ENCODE measurements around the gene ATP12A.

ATP12A gene

DNA sequence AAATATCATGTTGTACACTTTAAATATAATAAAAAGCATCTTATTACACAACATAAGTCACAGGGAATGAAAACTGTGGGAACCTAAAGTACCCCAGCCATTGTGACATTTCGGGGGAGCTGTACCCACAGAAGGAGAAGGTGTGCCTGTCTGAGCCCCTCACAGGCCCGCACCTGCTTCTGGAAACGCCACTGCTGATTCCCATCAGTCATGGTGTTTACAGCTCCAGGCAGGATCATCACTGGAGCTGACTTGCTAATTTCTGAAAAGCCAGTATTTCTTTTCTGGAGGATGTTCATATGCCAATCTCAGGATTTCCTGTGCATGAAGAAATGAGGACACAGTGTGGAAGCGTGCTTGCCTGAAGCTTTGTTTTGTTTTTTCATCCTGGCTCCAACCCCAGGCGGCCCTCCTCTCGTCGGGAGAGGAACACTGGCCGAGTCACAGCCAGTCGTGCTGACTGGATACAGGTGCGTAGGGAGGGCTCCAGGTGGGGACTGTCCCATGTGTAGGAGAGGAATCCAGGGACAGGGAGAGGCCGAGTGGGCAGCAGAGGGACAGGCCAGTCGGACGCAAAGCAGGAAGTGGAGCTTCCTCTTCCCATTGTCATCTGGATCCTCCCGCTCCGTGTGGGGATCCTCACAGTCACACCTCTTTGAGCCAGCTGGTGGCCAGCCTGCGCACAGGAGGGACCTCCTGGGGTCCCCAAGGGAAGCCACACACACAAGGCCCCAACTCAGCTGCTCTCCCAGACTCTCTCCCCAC is 4.2 kb upstream of the ATP12A start:
- H3K4me1 ChIP-seq (ENCODE audit: control insufficient read depth, insufficient read depth, low read length, unreplicated experiment): peaks cover 7% of the 10 kb centered on the region
- no peaks in the 10 kb centered on the region for H3K36me3 ChIP-seq (ENCODE audit: insufficient read depth, low read length)
- H3K4me3 ChIP-seq (ENCODE audit: low read depth, low read length): no peak overlapping the region
- H3K27me3 ChIP-seq (ENCODE audit: insufficient read depth, low read length): peaks cover 40% of the 10 kb centered on the region
- H3K79me2 ChIP-seq (ENCODE audit: control insufficient read depth, insufficient read depth, low read length, unreplicated experiment): no peaks in the 10 kb centered on the region
- H3K27ac ChIP-seq (ENCODE audit: low read depth, low read length): no peak overlapping the region
- no peak overlapping the region for H2AFZ ChIP-seq (ENCODE audit: low read length, unreplicated experiment)

DNA sequence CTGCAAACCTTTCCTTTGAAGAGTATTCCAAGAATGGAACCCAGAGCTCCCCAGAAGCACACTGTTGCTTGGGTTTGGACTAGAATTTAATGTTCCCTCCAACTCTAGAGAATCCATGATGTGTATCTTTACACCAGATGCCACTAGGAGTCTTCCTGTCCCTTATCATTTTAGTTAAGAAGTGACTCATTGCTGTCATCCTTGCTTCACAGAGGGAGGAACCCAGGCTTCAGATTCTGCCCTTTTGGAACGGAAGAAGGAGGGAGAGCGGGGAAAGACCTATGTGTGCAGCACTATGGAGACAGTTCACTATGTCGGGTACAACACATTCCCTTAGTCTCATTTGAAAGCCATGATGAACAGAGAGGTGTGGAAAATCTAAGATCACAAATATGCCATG is 2.1 kb upstream of the ATP12A start:
- peaks cover 46% of the 10 kb centered on the region for H3K27me3 ChIP-seq (ENCODE audit: insufficient read depth, low read length)
- no peak overlapping the region for H3K27ac ChIP-seq (ENCODE audit: low read depth, low read length)
- H3K79me2 ChIP-seq (ENCODE audit: control insufficient read depth, insufficient read depth, low read length, unreplicated experiment): no peaks in the 10 kb centered on the region
- H2AFZ ChIP-seq (ENCODE audit: low read length, unreplicated experiment): no peak overlapping the region
- no peaks in the 10 kb centered on the region for H3K36me3 ChIP-seq (ENCODE audit: insufficient read depth, low read length)
- no peaks in the 10 kb centered on the region for H3K4me1 ChIP-seq (ENCODE audit: control insufficient read depth, insufficient read depth, low read length, unreplicated experiment)
- no peak overlapping the region for H3K4me3 ChIP-seq (ENCODE audit: low read depth, low read length)

DNA sequence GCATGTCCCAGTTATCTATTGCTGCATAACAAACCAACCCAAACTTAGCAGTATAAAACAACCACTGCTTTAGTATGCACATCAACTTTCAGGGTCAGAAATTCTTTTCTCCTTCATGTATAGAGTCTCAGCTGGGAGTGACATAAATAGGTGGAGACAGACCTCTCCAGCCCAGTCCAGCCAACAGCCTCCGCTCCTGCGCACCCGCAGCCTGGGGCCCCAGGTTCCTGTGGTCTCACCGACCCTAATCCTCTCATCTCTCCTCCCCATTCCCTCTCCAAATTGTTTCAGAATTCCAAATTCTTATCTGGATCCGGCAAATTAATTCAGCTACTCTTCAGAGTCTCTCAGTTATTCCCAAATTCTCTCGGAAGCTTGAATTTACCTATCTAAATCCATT is 522 bp upstream of the ATP12A start:
- Histone ChIP-seq H3K79me2 (ENCODE audit: control insufficient read depth, insufficient read depth, low read length, unreplicated experiment) (no peaks in the 10 kb centered on the region), H3K4me3 (ENCODE audit: low read depth, low read length) (no peak overlapping the region), H3K27ac (ENCODE audit: low read depth, low read length) (no peak overlapping the region), H2AFZ (ENCODE audit: low read length, unreplicated experiment) (no peak overlapping the region), H3K27me3 (ENCODE audit: insufficient read depth, low read length) (peaks cover 46% of the 10 kb centered on the region), H3K36me3 (ENCODE audit: insufficient read depth, low read length) (no peaks in the 10 kb centered on the region), H3K4me1 (ENCODE audit: control insufficient read depth, insufficient read depth, low read length, unreplicated experiment) (peaks cover 7% of the 10 kb centered on the region)

DNA sequence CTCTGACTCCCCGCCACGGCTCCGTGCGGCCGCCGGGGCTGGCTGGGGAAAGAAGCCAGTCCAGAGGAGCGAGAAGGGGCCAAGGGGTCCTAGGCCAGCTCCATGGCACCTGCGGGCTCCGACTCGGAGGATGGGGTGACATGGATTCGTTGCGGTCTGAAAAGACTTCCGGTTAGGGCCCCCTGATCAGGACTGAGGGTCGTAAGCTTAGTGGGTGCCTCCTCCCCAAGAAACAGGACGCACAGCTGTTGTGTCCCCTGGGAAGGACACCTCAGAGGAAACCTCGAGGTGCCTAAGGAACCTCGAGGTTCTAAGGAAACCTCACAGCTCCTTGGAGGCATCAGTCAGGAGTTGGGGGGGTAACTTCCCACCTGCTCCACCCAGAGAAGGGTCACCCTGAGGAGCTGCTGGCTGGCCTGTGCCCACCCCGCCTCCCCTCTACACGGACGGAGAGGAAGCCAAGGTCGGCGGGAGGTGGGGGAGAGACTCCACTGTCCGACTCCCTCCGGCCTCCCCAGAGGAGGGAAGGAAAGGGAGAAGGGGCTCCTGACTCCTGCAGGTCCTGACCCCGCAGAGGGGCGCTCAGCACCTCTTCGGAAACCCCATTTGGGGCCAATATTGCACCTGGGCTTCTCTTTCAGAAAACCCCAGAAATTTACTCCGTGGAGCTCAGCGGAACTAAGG is 855 bp downstream of the ATP12A start:
- Histone ChIP-seq H3K4me3 (ENCODE audit: low read depth, low read length) (peak overlapping the region; percentile 54), H3K27ac (ENCODE audit: low read depth, low read length) (no peak overlapping the region), H3K27me3 (ENCODE audit: insufficient read depth, low read length) (peaks cover 52% of the 10 kb centered on the region), H2AFZ (ENCODE audit: low read length, unreplicated experiment) (peak overlapping the region; percentile 38), H3K36me3 (ENCODE audit: insufficient read depth, low read length) (no peaks in the 10 kb centered on the region), H3K79me2 (ENCODE audit: control insufficient read depth, insufficient read depth, low read length, unreplicated experiment) (no peaks in the 10 kb centered on the region), H3K4me1 (ENCODE audit: control insufficient read depth, insufficient read depth, low read length, unreplicated experiment) (peaks cover 7% of the 10 kb centered on the region)

DNA sequence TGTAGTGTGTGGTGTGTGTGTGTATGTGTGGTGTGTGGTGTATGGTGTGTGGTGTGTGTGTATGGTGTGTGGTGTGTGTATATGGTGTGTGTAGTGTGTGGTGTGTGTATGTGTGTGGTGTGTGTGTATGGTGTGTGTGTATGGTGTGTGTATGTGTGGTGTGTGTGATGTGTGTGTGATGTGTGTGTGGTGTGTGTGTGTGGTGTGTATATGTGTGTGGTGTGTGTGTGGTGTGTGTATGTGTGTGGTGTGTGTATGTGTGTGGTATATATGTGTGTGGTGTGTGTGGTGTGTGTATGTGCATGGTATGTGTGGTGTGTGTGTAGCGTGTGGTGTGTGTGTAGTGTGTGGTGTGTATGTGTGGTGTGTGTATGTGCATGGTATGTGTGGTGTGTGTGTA is 1.7 kb downstream of the ATP12A start:
- Histone ChIP-seq H3K27ac (ENCODE audit: low read depth, low read length) (no peak overlapping the region), H3K79me2 (ENCODE audit: control insufficient read depth, insufficient read depth, low read length, unreplicated experiment) (no peaks in the 10 kb centered on the region), H3K4me3 (ENCODE audit: low read depth, low read length) (no peak overlapping the region), H3K27me3 (ENCODE audit: insufficient read depth, low read length) (peaks cover 51% of the 10 kb centered on the region), H2AFZ (ENCODE audit: low read length, unreplicated experiment) (no peak overlapping the region), H3K4me1 (ENCODE audit: control insufficient read depth, insufficient read depth, low read length, unreplicated experiment) (peaks cover 7% of the 10 kb centered on the region), H3K36me3 (ENCODE audit: insufficient read depth, low read length) (no peaks in the 10 kb centered on the region)

DNA sequence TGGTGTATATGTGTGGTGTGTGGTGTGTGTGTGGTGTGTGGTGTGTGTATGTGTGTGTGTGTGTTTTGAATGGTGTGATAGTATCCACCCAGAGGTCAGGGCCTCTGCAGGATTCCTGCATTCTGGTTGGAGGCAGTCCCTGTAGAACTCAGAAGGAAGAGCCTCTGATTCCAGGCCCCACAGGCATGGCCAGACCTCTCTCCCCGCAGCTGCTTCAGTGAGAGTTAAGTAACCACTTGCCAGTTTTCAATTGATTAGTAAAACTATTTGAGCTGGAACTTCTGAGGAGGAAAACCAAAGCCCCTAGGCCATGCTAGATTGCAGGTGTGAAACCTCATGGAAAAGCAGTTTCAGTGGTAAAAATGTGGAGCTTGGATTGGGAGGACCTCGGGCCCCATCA is 2.1 kb downstream of the ATP12A start:
- Histone ChIP-seq H3K27ac (ENCODE audit: low read depth, low read length) (no peak overlapping the region), H3K4me1 (ENCODE audit: control insufficient read depth, insufficient read depth, low read length, unreplicated experiment) (peaks cover 7% of the 10 kb centered on the region), H3K79me2 (ENCODE audit: control insufficient read depth, insufficient read depth, low read length, unreplicated experiment) (no peaks in the 10 kb centered on the region), H3K36me3 (ENCODE audit: insufficient read depth, low read length) (no peaks in the 10 kb centered on the region), H3K27me3 (ENCODE audit: insufficient read depth, low read length) (peaks cover 50% of the 10 kb centered on the region), H3K4me3 (ENCODE audit: low read depth, low read length) (no peak overlapping the region), H2AFZ (ENCODE audit: low read length, unreplicated experiment) (no peak overlapping the region)

DNA sequence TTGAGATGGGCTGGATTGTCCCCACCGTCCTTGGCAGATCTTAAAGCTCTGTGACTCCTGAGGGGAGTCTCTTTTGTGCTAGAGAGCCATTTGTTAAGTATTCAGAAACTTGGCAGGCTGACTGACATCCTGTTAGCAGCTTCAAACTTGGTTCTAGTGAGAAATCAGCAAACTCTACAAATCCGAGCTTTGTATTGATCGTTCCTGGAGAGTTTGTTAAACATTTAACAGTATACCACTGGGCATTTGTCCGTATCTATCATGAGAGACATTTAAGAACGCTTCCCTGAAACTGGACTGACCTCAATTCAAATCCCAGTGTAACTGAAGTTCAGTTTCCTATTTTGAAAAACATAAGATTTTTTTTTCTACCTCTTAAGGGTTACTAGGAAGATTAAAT is 3.1 kb downstream of the ATP12A start:
- H3K4me1 ChIP-seq (ENCODE audit: control insufficient read depth, insufficient read depth, low read length, unreplicated experiment): peaks cover 7% of the 10 kb centered on the region
- H2AFZ ChIP-seq (ENCODE audit: low read length, unreplicated experiment): no peak overlapping the region
- no peak overlapping the region for H3K4me3 ChIP-seq (ENCODE audit: low read depth, low read length)
- H3K36me3 ChIP-seq (ENCODE audit: insufficient read depth, low read length): no peaks in the 10 kb centered on the region
- H3K27me3 ChIP-seq (ENCODE audit: insufficient read depth, low read length): peaks cover 50% of the 10 kb centered on the region
- H3K79me2 ChIP-seq (ENCODE audit: control insufficient read depth, insufficient read depth, low read length, unreplicated experiment): no peaks in the 10 kb centered on the region
- H3K27ac ChIP-seq (ENCODE audit: low read depth, low read length): no peak overlapping the region

DNA sequence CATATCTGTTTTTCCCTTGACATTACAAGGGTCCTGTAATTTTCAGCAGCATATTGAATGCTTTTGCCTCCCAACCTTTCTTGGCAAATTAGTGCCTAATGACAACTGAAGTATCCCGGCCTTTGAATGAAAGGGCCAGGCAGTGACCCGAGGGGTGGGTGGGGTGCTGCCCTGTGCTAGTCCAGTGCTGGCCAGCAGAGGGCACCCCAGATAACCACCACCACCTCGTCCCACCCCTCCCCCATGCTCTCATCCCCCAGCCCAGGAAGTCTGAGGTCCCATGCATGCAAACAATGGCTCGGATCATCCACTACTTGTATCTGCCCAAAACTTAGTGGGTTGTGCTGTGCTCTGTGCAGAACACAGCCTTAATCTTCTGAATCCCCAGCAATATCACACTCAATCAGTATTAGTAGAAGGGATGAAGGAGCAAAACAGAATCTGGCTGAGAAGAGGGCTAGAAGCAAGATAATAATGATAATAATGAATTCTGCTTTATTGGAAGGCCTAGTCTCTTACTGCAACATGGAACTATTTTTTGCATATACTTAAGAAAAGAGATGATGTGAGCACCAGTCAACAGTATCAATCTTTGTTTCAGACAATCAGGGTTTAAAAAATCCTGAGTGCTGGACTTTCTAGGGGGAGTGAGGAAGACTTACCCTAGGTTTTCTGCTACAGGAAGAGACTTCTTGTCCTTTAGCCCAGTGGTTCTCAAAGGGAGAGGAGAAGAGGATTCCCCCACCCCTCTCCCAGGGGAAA is 3.8 kb downstream of the ATP12A start:
- Histone ChIP-seq H3K4me1 (ENCODE audit: control insufficient read depth, insufficient read depth, low read length, unreplicated experiment) (peaks cover 7% of the 10 kb centered on the region), H3K79me2 (ENCODE audit: control insufficient read depth, insufficient read depth, low read length, unreplicated experiment) (no peaks in the 10 kb centered on the region), H3K36me3 (ENCODE audit: insufficient read depth, low read length) (no peaks in the 10 kb centered on the region), H3K4me3 (ENCODE audit: low read depth, low read length) (no peak overlapping the region), H3K27ac (ENCODE audit: low read depth, low read length) (no peak overlapping the region), H2AFZ (ENCODE audit: low read length, unreplicated experiment) (no peak overlapping the region), H3K27me3 (ENCODE audit: insufficient read depth, low read length) (peaks cover 52% of the 10 kb centered on the region)

DNA sequence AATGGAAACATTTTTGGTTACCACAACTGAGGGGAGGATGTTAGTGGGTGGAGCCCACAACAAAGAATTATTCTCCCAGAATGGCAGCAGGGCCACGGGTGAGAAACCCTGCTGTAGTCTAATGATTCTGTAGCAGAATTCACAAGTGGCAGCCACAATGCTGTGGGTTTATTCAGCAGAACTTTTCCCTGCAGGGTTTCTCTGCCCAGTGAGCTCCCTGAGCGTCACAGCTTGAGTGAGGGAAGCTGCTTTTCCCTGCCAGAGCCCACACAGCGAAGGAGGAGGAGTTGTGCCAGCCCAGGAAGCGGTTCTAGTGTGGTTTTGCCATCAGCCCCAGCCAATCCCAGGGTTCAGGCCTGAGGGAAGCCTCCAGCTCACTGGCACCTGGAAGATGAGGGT is 4.4 kb downstream of the ATP12A start:
- peaks cover 7% of the 10 kb centered on the region for H3K4me1 ChIP-seq (ENCODE audit: control insufficient read depth, insufficient read depth, low read length, unreplicated experiment)
- no peak overlapping the region for H3K27ac ChIP-seq (ENCODE audit: low read depth, low read length)
- H3K4me3 ChIP-seq (ENCODE audit: low read depth, low read length): no peak overlapping the region
- no peaks in the 10 kb centered on the region for H3K79me2 ChIP-seq (ENCODE audit: control insufficient read depth, insufficient read depth, low read length, unreplicated experiment)
- no peak overlapping the region for H2AFZ ChIP-seq (ENCODE audit: low read length, unreplicated experiment)
- peaks cover 52% of the 10 kb centered on the region for H3K27me3 ChIP-seq (ENCODE audit: insufficient read depth, low read length)
- H3K36me3 ChIP-seq (ENCODE audit: insufficient read depth, low read length): no peaks in the 10 kb centered on the region

DNA sequence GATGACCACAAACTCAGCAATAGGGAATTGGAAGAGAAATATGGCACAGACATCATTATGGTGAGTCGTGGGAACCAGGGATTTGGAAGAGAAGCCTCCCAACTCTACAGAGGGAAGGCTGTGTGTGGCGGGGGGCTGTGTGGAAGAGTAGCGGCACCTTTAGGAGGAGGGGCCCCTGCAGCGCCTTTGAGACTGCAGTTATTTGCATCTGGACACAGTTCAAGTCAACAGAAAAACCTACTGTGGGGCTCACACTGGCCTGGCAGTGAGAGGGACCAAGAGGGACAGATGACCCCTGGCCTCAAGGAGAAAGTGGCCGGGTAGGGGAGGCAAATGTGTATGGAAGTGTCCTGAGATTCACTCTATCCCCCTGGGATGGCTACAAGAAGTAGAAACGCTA is 5.1 kb downstream of the ATP12A start:
- Histone ChIP-seq H2AFZ (ENCODE audit: low read length, unreplicated experiment) (no peak overlapping the region), H3K27me3 (ENCODE audit: insufficient read depth, low read length) (peaks cover 52% of the 10 kb centered on the region), H3K36me3 (ENCODE audit: insufficient read depth, low read length) (no peaks in the 10 kb centered on the region), H3K4me1 (ENCODE audit: control insufficient read depth, insufficient read depth, low read length, unreplicated experiment) (peaks cover 7% of the 10 kb centered on the region), H3K79me2 (ENCODE audit: control insufficient read depth, insufficient read depth, low read length, unreplicated experiment) (no peaks in the 10 kb centered on the region), H3K27ac (ENCODE audit: low read depth, low read length) (no peak overlapping the region), H3K4me3 (ENCODE audit: low read depth, low read length) (no peak overlapping the region)
